Brain pericyte (primary cell): ENCODE measurements around the gene SRRM2.

ENCODE experiments used
- DNase-seq: peaks from one replicate; pipeline ENCODE4 v3.0.0-alpha.2; 2012; ENCODE audit warnings: low read depth, low spot score

The SRRM2 gene

DNA sequence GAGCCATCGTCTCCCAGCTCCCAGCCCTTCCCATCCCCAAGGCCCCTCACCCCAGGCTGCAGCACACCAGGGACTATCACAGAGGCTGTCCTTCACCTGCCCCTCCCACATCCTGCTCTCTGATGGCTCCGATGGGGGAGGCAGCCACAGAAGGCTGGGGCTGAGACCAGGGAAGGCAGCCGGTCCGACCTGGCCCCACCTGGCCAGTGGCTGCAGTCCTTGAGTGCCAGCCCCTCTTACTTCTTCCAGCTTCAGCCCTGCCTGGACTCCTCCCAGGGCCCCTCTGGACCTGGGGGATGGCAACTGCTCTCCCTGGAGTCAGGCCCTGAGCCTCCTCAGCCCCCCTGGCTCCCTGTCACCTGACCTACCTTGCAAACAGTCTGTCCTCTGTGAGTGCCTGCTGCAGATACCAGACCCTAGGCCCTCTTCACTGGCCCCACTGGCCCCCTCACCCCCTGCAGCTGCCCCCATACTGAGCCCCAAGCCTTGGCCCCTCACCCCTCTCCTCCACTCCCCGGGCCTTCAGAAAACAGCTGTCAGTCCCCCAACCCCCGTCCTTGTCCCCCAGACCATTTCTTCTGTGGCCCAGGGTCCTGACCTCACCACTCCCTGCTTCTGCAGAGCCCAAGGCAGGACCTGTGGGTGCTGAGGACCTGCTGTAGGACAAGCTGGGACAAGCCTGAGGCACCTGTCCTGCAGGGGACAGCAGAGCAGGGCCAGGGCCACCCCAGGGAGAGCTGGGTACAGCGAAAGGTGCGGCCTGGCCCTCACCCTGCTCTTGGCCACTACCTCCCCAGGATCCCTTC lies 12.6 kb upstream of the SRRM2 start:
- no peak for DNase-seq

DNA sequence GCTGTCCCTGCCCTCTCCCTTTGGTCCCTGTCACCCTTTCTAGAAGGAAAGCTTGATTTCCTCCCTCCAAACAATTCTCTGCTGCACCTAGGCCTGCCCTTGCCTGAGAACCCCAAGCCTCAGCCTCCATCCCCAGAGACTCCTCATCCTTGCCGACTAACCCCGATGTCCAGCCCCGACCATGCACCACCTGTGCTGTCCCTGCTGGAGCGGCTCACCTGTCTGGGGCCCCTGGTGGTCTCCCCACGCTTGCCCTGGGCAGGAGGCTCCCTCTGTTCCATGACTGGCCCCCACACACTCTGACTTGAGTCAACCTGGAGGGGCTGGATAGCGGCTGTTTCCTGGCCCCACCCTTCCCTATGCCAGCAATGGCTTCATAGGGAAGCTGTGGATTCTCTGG lies 12.0 kb upstream of the SRRM2 start:
- DNase-seq = no peak

DNA sequence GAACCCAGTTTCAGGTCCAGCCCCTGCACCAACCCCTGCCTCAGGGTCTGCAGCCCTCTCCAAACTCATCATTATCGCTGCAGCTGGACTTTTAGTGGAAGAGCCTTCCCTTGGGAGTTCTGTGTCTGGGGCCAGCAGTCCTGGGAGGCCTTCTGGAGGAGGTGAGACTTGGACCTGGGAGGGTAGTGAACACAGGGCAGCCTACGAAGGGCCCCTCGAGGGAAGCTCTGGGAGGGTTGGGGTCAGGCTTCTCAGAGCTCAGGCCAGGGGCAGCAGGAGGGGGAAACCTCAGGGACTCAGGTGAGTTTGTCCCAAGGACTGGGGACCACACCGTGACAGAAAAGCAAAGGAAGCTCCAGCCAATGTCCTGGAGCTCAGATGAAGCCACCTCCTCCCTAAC lies 11.3 kb upstream of the SRRM2 start:
- no peak for DNase-seq

DNA sequence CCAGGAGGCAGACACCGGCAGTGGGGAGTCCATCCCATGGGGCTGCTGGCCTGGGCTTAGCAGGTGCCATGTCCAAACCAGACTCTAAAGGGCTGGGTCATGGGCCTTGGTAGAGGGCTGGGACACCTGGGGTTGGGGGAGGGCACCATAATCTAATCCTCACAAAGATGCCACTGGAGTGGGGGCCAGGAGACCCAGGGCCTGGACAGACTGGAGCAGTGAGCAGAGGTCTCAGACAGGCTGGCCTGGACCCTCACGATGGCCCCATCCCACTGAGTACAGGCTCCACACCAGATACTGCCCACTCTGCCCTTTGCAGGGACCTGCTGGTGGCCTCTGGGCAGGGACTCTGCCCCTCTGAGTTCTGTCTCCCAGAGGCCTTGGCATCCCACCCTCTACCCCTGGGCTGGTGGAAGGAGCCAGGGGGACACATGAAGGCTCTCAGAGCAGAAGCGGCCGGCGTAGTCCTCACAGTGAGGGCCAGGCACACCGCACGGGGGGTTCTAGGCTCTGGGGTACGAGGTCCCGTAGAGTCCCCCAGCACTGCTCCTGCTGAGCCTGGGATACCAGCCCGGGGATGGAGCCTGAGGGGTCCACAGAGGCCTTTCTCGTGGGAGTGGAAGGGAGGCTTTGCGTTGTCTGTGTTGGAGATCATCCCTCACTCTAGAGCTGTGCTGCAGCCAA lies 10.0 kb upstream of the SRRM2 start:
- no peak for DNase-seq

DNA sequence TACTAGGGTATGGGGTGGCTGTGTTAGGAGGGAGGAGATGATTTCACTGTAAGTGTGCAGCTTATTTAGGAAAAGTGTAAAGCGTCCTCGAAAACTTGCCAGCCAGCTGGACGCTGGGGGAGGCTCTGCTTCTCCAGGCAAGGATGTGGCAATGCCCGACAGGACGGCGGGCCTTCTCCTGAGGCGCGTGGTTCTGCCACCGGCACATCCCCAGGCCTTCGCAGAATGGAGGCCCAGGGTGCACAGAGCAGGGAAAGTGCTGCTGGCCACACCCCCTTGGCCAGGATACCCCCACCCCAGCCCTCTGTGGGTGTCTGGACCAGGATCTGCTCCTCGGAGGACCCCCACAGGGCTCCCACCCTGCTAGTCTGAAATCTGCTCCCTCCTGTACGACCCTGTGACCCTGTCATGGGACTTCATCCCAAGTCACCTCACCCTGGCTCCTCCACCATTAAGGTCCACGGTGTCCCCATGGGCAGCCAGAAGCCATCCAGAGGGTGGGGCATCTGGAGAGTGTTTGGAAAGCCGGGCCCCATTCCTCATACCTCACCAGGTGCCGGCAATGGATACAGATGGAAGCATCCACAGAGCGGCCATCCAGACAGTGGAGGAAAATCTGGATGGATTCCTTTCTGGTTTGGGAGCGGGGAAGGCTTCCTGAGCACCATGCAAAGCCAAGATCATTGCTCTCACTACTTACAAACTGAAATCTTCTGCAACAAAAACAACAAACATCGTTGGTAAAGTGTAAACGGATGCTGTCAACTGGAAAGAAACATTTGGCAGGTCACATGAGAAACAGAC lies 9.2 kb upstream of the SRRM2 start:
- no peak for DNase-seq

DNA sequence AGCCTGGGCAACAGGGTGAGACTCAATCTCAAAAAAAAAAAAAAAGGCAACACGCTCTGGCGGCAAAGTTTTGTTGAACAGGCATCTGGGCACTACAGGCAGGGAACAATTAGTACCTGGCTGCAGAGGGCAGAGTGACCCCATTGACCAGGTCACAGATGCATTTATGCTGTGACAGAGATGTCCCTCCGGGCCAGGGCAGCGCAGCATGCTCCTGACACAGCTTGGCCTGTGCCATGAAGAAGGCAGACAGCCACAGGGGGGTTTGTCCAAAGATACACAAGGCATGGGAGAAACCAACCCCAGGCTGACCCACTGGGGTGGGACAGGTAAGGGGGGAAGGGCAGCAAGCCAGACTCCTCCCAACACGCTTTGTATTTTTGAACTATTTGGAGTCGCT lies 7.7 kb upstream of the SRRM2 start:
- no peak for DNase-seq

DNA sequence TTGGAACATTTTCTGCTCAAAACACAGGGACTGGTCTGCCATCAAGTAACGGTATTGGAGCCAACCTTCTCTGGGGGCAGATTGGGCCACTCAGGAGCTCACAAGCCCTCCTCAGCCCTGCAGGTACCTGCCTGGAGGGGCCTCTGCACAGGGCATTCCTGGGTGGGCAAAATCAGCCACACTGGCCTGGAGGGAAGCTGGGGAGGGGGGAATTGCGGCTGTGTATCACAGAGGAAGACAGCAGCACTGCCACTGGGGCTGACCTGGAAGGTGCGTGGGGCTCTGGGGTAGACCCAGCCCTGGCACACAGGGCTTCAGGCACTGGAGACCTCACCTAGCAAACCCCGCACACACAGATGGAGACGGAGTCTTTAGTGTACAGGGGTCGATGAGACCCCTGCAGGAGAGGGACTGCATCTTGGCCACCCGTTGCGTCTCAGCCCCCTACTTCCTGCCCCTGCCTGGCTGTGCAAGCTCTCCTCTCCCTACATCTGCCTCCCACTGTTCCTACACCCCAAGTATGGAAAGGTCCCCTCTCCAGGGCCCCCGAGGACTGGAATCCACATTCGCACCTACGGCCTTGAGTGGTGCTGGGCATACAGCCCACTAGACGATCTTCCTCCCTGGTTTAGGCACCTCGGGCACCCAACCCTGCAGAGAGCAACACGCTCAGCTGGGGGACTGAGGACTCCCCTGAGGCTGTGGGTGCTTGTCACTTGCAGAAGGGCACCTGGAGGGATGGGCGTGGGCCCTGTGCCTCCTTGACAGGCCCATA lies 7.1 kb upstream of the SRRM2 start:
- DNase-seq = no peak

DNA sequence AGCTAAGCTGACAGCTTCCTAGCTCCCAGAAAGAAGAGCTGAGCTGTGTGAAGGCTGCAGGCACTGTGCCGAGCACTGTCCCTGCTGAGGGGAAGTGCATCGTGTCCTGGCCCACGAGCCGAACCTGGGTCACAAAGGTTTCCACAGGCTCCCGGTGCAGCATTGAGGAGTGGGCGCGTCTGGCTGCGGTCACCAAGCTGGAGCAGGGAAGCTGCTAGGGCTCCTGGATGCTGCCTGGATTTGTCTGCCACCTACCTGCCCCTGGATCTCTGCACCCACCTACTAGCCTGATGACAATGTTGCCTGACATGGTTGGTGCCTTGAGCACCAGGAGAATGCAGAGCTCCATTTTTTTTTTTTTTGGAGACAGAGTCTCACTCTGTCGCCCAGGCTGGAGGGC lies 6.5 kb upstream of the SRRM2 start:
- no peak for DNase-seq

DNA sequence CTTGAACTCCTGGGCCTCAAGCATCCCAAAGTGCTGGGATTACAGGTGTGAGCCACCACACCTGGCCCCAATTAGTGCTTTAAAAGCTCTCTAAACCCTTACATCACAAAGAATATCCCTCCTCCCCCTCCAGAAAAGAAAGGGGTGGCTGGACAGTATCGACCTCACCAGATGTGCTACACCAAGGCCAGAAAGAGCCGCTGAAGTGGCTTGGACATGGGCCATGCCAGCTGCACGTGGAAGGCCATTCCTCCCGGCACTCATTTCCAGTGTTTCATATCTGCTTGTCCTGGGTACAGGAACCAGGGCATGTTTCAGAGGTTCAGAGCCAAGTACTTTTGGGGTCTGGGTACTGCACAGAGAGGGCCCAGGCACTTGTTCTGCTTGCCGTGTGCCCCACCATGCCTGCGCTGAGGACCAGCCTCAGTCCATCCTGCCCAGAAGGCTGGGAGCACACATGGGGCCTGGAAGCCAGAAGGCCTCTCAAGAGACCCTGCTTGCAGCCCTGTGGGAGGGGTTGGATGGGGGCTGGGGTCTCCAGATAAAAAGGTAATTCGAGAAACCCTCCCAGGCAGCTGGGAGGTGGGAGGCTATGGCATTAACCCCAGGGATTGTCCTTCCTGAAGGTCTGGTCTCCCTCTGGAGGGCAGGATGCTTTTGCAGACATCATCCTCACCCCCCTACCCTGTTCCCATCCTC lies 3.5 kb upstream of the SRRM2 start:
- DNase-seq = no peak

DNA sequence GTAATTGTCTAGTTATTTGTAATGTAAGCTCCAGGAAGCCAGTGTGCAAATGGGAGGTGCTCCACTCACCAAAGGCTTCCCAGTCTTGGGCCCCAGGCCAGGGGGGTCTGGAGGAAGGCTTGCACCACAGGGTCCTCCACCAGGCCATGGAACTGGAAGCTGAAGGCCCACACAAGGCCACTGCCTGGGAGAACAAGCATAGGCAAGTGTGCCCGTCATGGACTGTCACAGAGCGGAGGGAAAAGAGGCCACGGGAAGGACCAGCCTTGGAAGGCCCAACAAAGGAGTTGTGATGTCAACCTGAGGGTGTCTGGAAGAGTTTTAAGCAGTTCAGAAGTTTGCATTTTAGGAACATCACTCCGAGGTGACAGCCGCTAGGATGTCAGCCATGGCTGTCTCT lies 3.0 kb upstream of the SRRM2 start:
- DNase-seq = no peak

DNA sequence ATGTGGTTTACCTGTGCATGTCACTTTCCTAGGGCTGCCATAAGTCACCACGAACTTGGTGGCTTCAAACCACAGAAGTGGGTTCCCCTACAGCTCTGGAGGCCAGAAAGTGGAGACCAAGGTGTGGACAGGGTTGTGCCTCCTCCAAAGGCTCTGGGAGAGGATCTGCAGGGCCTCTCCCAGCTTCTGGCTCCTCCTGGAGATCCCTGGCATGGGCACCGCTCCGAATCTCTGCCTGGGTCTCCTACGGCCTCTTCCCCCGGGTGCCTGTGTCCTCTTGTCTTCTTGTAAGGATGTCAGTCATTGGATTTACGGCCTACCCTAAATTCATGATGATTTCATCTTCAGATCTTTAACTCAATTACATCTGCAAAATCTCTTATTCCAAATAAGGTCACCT lies 2.5 kb upstream of the SRRM2 start:
- DNase-seq = no peak

DNA sequence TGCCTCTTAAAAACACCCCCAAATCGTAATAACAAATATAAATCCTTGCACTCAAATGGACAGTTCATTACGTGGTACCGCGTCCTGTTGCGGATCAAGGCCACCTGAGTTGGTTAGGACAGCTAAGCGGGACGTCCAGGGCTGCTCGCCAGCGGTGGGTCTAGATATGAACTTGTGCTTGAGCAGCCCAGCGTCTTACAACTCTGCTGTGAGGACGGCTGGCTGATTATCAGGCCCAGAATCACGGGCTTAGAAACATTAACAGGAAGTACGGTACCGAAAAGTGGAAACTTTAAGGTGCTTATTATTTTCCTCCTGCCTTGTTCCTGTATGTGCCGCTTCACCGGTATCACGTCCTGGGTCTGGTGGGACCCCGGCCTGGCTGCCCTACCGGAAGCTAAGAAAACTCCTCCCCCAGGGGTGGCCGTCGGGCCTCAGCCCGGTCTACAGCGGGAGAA lies 832 bp upstream of the SRRM2 start:
- no peak for DNase-seq

DNA sequence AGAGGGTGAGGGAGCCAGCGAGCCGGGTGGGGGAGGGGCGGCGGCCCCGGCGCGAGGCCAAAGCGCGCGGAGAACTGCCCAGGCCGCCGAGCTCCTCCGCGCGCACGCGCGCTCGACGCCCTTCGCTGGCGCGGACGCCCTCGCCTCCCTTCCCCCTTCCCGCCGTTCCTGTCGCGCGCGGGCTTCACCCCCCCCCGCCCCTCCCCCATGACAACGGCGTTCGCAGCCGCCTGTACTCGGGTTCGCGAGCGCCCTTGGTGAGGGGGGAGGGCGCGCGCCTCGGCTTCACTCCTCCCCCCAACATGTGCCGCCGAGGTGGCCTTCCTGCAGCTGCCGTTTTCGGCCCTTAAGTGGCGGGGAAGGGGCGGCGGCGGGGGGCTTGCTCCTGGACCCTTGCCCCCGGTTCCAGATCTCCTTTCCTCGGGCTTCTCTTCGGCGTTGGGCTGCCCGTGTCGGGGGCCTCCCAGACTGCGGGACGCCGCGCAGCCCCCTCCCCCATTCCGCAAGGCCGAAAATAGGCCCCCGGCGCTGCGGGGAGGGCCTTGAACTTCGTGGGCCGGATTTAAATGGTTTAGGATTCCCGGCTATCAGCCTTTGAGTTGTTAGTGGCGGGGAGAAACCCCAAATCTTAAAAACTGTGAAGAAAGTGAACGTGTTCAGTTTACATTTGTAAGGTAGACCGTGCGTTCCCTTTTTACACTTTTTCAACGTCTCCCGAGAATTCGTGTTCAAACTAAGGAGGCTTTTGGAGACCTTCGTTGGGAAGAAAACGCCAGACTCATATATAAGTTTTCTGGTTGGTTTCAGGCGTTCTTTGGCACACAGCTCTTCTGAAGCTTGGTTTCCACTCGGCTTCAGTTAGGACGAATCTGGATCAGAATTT lies 653 bp downstream of the SRRM2 start:
- DNase-seq = no peak

DNA sequence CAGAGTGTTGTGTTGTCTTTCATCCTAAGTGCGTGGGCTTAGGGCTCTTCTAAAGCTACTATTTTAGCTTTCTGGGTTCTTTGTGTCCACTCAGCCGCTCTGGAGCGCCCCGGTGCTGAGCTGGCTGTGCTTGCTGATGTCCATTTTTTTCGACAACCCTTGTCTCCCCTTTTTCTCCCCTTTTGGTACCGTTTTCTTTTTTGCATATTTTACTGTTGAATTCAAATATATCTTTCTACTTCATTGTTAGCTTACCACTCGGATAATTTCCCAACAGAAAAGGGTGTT lies 1.2 kb downstream of the SRRM2 start:
- no peak for DNase-seq

DNA sequence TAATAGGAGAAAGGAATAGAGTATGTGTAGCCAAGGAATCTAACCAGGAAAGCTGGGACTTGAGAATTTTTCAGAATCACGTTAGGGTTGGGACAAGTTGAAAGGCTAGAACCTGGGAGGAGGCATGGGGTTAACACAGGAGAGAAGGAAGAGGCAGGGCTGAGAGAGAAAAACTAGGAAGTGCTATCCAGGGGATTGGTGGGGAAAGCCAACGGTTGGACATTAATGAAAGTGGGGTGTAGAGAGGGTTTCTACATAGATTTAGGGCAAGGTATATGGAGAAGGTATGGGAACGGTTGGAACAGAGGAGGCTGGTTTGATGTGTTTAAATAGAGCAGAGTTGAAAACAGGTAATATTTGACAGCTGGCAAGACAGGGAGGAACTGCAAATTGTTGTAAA lies 2.7 kb downstream of the SRRM2 start:
- DNase-seq = no peak

DNA sequence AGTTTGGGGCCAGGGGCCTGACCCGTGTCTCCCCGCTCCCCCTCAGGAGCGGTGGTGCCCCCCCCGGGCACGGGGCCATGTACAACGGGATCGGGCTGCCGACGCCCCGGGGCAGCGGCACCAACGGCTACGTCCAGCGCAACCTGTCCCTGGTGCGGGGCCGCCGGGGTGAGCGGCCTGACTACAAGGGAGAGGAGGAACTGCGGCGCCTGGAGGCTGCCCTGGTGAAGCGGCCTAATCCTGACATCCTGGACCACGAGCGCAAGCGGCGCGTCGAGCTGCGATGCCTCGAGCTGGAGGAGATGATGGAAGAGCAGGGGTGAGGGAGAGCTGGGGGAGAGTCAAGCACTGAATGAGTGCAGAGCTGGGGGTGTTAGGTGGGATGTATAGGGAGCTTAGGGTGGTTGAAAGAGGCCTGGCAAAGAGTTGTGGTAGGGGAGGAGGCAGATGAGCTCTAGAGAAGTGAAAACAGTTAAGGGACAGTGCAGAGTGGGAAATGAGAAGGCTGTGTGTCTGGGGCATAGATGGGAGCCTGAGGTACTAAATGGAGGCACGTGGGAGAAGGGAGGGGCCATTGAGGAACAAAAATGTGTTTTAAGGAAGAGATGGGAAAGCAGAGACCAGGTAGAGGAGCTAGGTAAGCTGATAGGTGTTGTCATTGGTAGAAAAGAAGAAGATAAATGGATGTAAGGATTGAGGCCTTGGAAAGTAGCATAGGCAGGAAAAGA lies 4.0 kb downstream of the SRRM2 start:
- no peak for DNase-seq

DNA sequence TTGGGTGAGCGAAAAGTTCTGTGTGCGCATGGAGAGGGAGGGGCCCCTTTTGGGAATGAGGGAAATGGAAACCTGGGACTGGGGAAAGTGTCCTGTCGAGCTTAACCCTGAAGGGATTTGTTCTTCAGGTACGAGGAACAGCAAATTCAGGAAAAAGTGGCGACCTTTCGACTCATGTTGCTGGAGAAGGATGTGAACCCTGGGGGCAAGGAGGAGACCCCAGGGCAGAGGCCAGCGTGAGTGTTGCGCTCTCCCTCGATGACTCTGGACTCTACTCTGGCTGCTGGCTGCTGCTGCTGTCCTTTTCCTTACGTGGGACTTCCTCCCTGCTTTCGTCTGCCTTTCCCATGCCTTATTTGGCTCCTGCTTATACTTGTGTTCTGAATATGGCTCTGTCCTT lies 4.9 kb downstream of the SRRM2 start:
- no peak for DNase-seq

DNA sequence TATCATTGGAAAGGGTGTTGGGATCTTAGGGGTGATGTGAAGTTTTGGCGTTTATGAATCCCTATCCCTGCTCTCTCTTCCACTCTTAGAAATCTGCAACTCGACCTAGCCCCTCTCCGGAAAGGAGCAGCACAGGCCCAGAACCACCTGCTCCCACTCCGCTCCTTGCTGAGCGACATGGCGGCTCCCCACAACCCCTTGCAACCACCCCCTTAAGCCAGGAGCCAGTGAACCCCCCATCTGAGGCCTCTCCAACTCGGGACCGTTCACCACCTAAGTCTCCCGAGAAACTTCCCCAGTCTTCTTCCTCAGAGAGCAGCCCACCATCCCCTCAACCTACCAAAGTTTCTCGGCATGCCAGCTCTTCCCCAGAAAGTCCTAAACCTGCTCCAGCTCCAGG lies 9.0 kb downstream of the SRRM2 start:
- no peak for DNase-seq

DNA sequence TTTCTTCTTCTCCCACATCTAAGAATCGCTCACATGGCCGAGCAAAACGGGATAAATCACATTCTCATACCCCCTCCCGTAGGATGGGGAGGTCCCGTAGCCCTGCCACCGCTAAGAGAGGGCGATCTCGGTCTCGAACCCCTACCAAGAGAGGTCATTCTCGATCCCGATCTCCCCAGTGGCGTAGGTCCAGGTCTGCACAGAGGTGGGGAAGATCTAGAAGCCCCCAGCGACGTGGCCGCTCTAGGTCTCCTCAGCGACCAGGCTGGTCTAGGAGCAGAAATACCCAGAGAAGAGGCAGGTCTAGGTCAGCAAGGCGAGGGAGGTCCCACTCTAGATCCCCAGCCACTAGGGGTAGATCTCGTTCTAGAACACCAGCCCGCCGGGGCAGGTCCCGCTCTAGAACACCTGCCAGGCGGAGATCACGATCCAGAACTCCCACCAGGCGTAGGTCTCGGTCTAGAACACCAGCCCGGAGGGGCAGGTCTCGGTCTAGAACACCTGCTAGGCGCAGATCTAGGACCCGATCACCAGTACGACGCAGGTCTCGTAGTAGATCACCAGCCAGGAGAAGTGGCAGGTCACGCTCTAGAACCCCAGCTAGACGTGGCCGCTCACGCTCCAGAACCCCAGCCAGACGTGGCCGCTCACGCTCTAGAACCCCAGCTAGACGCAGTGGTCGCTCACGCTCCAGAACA lies 9.6 kb downstream of the SRRM2 start:
- no peak for DNase-seq
